Fibroblast of lung (primary cell): Measurements from ENCODE around the gene ANKRD22. TPM values are rescaled to one million over a fixed set of nuclear protein-coding genes. Genes with fewer than 3 reads are reported as not detected.

Source experiments
- DNase-seq, 2 donors: peaks; one replicate each; pipeline versions ENCODE4 v3.0.0 to v3.0.0-alpha.2; 2010; ENCODE audit warnings: low read depth in 2 of 2
- H2AFZ ChIP-seq: 2 replicates; pipeline ENCODE4 v1.5.1; 2012; ENCODE audit warnings: low read length, control low read depth, inconsistent platforms
- H3K27ac ChIP-seq: 2 replicates; pipeline ENCODE4 v1.5.1; 2011; ENCODE audit warnings: low read length, control low read depth; ENCODE audit not compliant: insufficient read depth
- H3K27me3 ChIP-seq: 2 replicates; pipeline ENCODE4 v1.5.1; 2011; ENCODE audit warnings: mild to moderate bottlenecking, low read length; ENCODE audit not compliant: control insufficient read depth, insufficient read depth
- H3K36me3 ChIP-seq: 2 replicates; pipeline ENCODE4 v1.5.1; 2011; ENCODE audit warnings: low read length; ENCODE audit not compliant: control insufficient read depth, insufficient read depth
- H3K4me1 ChIP-seq: 2 replicates; pipeline ENCODE4 v1.5.1; 2011; ENCODE audit warnings: low read length; ENCODE audit not compliant: control insufficient read depth, insufficient read depth; ENCODE audit errors: extremely low read depth
- H3K4me2 ChIP-seq: 2 replicates; pipeline ENCODE4 v1.5.1; 2011; ENCODE audit warnings: low read length, control low read depth; ENCODE audit not compliant: insufficient read depth; ENCODE audit errors: extremely low read depth
- H3K4me3 ChIP-seq, 4 experiments: fragments of 200-600 bp in 1 of 4; sonication (generic) in 1 of 4; replicated peaks in 1 of 4; 2 replicates each; pipeline ENCODE4 v1.5.1; 2011 to 2016; ENCODE audit warnings: low read length in 4 of 4, low read depth in 3 of 4, mild to moderate bottlenecking in 3 of 4, control low read depth in 2 of 4, inconsistent platforms in 1 of 4, mixed read lengths in 1 of 4; ENCODE audit not compliant: insufficient read depth in 1 of 4; ENCODE audit errors: control extremely low read depth in 1 of 4
- H3K79me2 ChIP-seq: 2 replicates; pipeline ENCODE4 v1.5.1; 2012; ENCODE audit warnings: mild to moderate bottlenecking, low read length, inconsistent platforms; ENCODE audit not compliant: control insufficient read depth, insufficient read depth
- H3K9ac ChIP-seq: 2 replicates; pipeline ENCODE4 v1.5.1; 2011; ENCODE audit warnings: mild to moderate bottlenecking, low read length, control low read depth; ENCODE audit not compliant: insufficient read depth
- H3K9me3 ChIP-seq: 2 replicates; pipeline ENCODE4 v1.5.1; 2012; ENCODE audit warnings: low read depth, low read length; ENCODE audit not compliant: control insufficient read depth, insufficient read depth
- H4K20me1 ChIP-seq: 2 replicates; pipeline ENCODE4 v1.5.1; 2011; ENCODE audit warnings: low read length; ENCODE audit not compliant: control insufficient read depth, insufficient read depth; ENCODE audit errors: extremely low read depth
- CTCF ChIP-seq, 2 donors: IDR thresholded peaks in 1 of 2; conservative IDR thresholded peaks in 1 of 2; 1 replicate in 1 of 2; 2 replicates in 1 of 2; pipeline ENCODE4 v1.5.1; 2011 to 2012; ENCODE audit warnings: low read length in 2 of 2, control low read depth in 1 of 2, inconsistent platforms in 1 of 2, low read depth in 1 of 2, mild to moderate bottlenecking in 1 of 2
- EZH2 ChIP-seq: IDR thresholded peaks from 2 replicates; pipeline ENCODE4 v1.5.1; 2012; ENCODE audit warnings: low read length, control low read depth, mild to moderate bottlenecking; ENCODE audit errors: missing control alignments
- polyA plus RNA-seq, 2 donors: library from polyadenylated mRNA; depleted of rRNA in 1 of 2; stranded (reverse) in 1 of 2; unstranded in 1 of 2; fragments of >200 nt; gene quantifications; 2 replicates each; pipeline ENCODE4 v1.2.1, GENCODE V29; 2011 to 2012; ENCODE audit warnings: missing spikeins in 1 of 2
- total RNA-seq: library from RNA; depleted of rRNA; stranded (reverse); fragments of >200 nt; gene quantifications from 2 replicates; pipeline ENCODE4 v1.2.1, GENCODE V29; 2014

The ANKRD22 gene
- total and polyA plus RNA-seq, 2 donors (not counting 1 experiment from before 2014, with no cell fraction given), result 0.17 TPM; not detected in 1

GRCh38 chr10:88896994-88897853 is 45.6 kb upstream of the ANKRD22 start:
- Histone ChIP-seq H3K27ac (peak overlapping the region; percentile 57), H2AFZ (no peak overlapping the region)
- no peak for DNase-seq

GRCh38 chr10:88896372-88896993 is 44.8 kb upstream of the ANKRD22 start:
- no peaks in the 10 kb centered on the region for H3K9me3 ChIP-seq
- H3K4me1 ChIP-seq, result peaks cover 44% of the 10 kb centered on the region
- H3K4me2 ChIP-seq, result peak overlapping the region; percentile 13
- peaks cover 77% of the 10 kb centered on the region for H3K79me2 ChIP-seq
- H3K27ac ChIP-seq, result peak overlapping the region; percentile 57
- H2AFZ ChIP-seq, result no peak overlapping the region
- no peaks in the 10 kb centered on the region for H3K36me3 ChIP-seq
- H3K27me3 ChIP-seq, result no peaks in the 10 kb centered on the region
- H4K20me1 ChIP-seq, result no peaks in the 10 kb centered on the region
- no peak for TF ChIP-seq EZH2
- no peak for TF ChIP-seq CTCF (conservative IDR thresholded peaks at IDR 0.05 in 1 of 2, IDR thresholded peaks at IDR 0.05 in 1 of 2; ENCODE audit: low read depth in 1 of 2, low read length in 2 of 2)
- peak overlapping the region in 1 of 4 experiments; percentile 4 for H3K4me3 ChIP-seq
- DNase-seq, result no peak
- no peak overlapping the region for H3K9ac ChIP-seq

More at GRCh38 chr10:88896994-88897853, 45.6 kb upstream of the ANKRD22 start:
- no peak overlapping the region for H3K9ac ChIP-seq
- H3K9me3 ChIP-seq, result no peaks in the 10 kb centered on the region
- H3K36me3 ChIP-seq, result peaks cover 2% of the 10 kb centered on the region
- peak overlapping the region; percentile 5 for H3K4me2 ChIP-seq
- no peaks in the 10 kb centered on the region for H4K20me1 ChIP-seq
- TF ChIP-seq CTCF (conservative IDR thresholded peaks at IDR 0.05 in 1 of 2, IDR thresholded peaks at IDR 0.05 in 1 of 2; ENCODE audit: low read depth in 1 of 2, low read length in 2 of 2), result no peak
- no peak for TF ChIP-seq EZH2
- H3K79me2 ChIP-seq, result peaks cover 74% of the 10 kb centered on the region
- peaks cover 42% of the 10 kb centered on the region for H3K4me1 ChIP-seq
- H3K4me3 ChIP-seq, result no peak overlapping the region
- no peaks in the 10 kb centered on the region for H3K27me3 ChIP-seq

GRCh38 chr10:88895250-88895649 is 43.6 kb upstream of the ANKRD22 start:
- Histone ChIP-seq H3K27me3 (no peaks in the 10 kb centered on the region), H4K20me1 (no peaks in the 10 kb centered on the region), H3K79me2 (peaks cover 81% of the 10 kb centered on the region), H3K9me3 (no peaks in the 10 kb centered on the region), H3K4me3 (no peak overlapping the region), H3K9ac (no peak overlapping the region), H2AFZ (no peak overlapping the region), H3K4me2 (no peak overlapping the region), H3K27ac (no peak overlapping the region), H3K4me1 (peaks cover 50% of the 10 kb centered on the region), H3K36me3 (no peaks in the 10 kb centered on the region)
- no peak for DNase-seq
- TF ChIP-seq EZH2 (no peak), CTCF (conservative IDR thresholded peaks at IDR 0.05 in 1 of 2, IDR thresholded peaks at IDR 0.05 in 1 of 2; ENCODE audit: low read depth in 1 of 2, low read length in 2 of 2) (no peak)
